Measurements from ENCODE around the gene KAT2A.

- no peak for TF ChIP-seq TCF12 (IDR thresholded peaks at IDR 0.05; ENCODE audit: low read depth)
- TF ChIP-seq YY1 (IDR thresholded peaks at IDR 0.05; ENCODE audit: low read depth): no peak
- no peak for TF ChIP-seq CEBPB (IDR thresholded peaks at IDR 0.05)
- TF ChIP-seq, protein P1, sequence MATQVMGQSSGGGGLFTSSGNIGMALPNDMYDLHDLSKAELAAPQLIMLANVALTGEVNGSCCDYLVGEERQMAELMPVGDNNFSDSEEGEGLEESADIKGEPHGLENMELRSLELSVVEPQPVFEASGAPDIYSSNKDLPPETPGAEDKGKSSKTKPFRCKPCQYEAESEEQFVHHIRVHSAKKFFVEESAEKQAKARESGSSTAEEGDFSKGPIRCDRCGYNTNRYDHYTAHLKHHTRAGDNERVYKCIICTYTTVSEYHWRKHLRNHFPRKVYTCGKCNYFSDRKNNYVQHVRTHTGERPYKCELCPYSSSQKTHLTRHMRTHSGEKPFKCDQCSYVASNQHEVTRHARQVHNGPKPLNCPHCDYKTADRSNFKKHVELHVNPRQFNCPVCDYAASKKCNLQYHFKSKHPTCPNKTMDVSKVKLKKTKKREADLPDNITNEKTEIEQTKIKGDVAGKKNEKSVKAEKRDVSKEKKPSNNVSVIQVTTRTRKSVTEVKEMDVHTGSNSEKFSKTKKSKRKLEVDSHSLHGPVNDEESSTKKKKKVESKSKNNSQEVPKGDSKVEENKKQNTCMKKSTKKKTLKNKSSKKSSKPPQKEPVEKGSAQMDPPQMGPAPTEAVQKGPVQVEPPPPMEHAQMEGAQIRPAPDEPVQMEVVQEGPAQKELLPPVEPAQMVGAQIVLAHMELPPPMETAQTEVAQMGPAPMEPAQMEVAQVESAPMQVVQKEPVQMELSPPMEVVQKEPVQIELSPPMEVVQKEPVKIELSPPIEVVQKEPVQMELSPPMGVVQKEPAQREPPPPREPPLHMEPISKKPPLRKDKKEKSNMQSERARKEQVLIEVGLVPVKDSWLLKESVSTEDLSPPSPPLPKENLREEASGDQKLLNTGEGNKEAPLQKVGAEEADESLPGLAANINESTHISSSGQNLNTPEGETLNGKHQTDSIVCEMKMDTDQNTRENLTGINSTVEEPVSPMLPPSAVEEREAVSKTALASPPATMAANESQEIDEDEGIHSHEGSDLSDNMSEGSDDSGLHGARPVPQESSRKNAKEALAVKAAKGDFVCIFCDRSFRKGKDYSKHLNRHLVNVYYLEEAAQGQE (IDR thresholded peaks at IDR 0.05; ENCODE audit: low read depth): no peak
- TF ChIP-seq CREB1 (IDR thresholded peaks at IDR 0.05; ENCODE audit: low read depth): no peak
- TF ChIP-seq, protein P2, sequence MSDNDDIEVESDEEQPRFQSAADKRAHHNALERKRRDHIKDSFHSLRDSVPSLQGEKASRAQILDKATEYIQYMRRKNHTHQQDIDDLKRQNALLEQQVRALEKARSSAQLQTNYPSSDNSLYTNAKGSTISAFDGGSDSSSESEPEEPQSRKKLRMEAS (IDR thresholded peaks at IDR 0.05): no peak
Measured at GRCh38 chr17:42092939-42093338, 28.2 kb downstream of the KAT2A start.
